Activated T-helper 9 cell treated with anti-CD3 and anti-CD28 coated beads, Interleukin-2, amount 50 U/mL, for 16 hours (primary cell): ENCODE measurements around the gene NPIPB2.
"Not testable (repeated sequence)": the region's sequence is repeated elsewhere in the genome, so short reads cannot be mapped to it uniquely, and the experiment has no call there.

Source experiments
- DNase-seq: peaks from one replicate; pipeline ENCODE4 v3.0.0-alpha.2; 2020; ENCODE audit warnings: low read depth

Gene NPIPB2

DNA sequence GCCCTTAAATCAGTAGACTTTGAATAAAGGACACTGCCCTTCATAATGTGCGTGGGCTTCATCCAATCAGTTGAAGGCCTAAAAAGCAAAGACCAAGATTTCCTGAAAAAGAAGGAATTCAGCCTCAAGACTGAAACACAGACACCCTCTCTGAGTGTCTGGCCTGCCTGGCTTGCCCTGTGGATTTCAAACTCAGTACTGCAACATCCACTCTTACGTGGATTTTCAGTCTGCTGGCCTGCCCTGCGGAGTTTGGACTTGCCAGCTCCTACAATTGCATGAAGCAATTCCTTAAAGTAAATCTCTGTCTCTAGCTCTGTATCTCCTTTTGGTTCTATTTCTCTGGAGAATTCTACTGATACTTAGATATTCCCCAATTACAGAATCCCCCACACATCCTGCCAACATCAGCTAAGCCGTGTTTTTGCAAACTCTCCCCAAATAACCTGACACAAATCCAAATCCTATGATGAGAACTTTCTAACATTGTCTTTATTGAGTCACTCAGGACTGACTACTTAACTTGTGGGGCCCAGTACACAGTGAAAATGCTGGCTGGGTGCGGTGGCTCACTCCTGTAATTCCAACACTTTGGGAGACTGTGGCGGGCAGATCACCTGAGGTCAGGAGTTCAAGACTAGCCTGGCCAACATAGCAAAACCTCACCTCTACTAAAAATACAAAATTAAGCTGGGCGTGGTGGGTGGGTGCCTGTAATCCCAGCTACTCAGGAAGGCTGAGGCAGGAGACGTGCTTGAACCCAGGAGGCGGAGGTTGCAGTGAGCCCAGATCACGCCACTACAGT, 15.9 kb upstream of the NPIPB2 start:
- no peak for DNase-seq

GRCh38 chr16:11956558-11956957, 14.7 kb upstream of the NPIPB2 start:
- no peak for DNase-seq

DNA sequence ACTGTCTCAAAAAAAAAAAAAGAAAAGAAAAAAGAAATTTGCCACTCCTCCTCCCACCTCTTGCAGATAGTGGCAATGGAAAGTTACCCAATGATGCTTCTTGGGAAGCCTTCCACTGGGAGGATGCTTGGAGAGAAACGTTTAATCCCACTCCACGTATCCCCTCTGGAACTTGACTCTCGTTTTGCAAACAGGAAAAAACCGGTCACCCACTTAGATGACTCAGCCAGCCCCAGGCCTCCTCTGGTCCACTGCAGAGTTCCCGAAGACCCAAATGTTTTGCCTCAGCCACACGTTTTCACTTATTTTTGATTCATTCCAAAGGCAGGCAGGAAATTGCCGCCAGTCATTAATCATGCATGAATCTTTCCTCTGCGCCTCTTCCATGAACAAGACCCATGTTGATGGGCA, 13.9 kb upstream of the NPIPB2 start:
- DNase-seq = no peak

- DNase-seq = not testable (repeated sequence)
Observed at GRCh38 chr16:11953576-11953975, 11.7 kb upstream of the NPIPB2 start.

- no peak for DNase-seq
Observed at GRCh38 chr16:11950388-11950787, 8.5 kb upstream of the NPIPB2 start.

DNA sequence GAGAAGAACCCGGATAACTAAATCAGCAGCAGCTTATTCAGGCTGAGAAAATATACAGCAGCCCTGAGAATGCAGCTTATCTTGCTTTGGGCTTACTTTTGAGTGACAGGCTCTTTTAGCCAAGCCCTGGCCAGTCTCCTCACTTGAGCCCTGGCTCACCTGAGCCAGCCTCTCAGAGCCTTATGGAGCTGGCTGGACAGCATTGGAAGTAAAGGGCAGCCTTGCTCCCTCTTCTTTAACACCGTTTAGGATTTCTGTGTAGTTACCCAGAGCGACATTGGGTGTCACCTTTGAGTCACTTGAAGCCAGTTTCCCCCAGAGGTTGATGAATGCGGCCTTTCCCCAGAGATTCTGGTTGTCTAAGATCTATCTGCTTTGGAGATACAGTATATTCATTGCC, 7.7 kb upstream of the NPIPB2 start:
- DNase-seq = no peak

DNA sequence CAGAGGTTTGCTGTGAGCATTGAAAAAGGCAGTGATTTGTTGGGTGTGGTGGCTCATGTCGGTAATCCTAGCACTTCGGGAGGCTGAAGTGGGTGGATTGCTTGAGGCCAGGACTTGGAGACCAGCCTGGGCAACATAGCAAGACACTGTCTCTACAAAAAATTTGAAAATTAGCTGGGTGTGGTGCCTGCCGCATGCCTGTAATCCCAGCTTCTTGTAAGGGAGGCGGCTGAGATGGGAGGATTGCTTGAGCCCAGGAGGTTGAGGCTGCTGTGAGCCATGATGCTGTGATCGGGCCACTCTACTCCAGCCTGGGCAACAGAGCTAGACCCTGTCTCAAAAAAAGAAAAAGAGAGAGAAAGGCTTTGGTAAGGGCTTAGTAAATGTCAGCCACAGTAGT, 7.0 kb upstream of the NPIPB2 start:
- no peak for DNase-seq

DNA sequence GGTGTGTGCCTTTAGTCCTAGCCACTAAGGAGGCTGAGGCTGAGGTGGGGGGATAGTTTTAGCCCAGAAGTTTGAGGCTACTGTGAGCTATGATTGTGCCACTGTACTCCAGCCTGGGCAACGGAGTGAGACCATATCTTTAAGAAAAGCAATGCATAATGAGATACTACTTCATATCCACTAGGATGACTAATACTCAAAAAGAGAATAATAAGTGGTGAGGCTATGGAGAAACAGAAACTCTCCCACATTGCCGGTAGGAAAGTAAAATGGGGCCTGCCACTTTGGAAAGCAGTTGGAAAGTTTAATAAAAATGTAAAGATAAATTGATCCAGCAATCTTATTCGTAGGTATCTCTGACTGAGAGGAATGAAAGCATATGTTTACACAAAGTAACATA, 4.6 kb upstream of the NPIPB2 start:
- DNase-seq = no peak

- not testable (repeated sequence) for DNase-seq
Observed at GRCh38 chr16:11927350-11927749, 14.5 kb downstream of the NPIPB2 start.

DNA sequence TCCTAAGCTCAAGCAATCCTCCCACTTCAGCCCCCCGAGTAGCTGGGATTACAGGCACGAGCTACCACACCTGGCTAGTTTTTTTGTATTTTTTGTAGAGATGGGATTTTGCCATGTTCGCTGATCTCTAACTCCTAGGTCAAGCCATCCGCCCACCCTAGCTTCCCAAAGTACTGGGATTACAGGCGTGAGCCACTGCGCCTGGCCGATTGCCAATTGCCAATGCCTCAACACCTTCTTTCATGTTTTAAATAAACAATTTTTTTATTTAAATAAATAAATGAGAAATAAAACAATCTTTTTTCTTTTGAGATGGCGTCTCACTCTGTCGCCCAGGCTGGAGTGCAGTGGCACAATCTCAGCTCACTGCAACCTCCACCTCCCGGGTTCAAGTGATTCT, 17.8 kb downstream of the NPIPB2 start:
- DNase-seq = not testable (repeated sequence)

GRCh38 chr16:11916524-11917285, 25.1 kb downstream of the NPIPB2 start:
- no peak for DNase-seq

GRCh38 chr16:11915644-11916523, 26.0 kb downstream of the NPIPB2 start, which contains the start of gene GSPT1:
TSS of gene GSPT1 (minus strand) at chr16:11915956. CDS start at chr16:11915720, 236 bp downstream.
- peak; percentile 99 for DNase-seq

DNA sequence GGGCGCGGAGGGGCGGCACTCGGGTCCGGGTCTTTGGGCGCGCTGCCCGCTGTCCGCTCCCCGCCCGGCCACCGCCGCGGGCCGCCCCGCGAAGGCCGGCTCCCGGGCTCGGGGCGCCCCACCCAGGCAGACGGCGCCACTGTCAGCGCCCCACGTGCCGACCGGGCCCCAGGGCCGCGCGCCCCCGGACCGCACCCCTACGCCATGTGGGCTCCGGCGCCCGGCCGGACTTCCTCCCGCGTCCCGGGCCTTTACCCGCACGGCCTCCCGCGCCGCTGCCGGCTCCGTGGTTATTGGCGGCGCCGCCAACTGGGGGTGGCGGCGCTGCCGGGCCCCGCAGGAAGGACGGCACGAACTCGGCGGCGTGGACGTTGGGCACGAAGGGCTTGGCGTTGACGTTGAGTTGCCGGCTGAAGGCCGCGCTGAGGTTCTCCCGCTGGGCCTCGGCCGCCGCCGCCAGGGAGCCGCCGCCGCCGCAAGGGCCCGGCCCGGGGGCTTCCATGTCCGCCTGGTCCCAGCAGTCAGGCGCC, 26.7 kb downstream of the NPIPB2 start:
- DNase-seq = peak; percentile 31

GRCh38 chr16:11914210-11915113, 27.4 kb downstream of the NPIPB2 start:
- DNase-seq = peak; percentile 6

DNA sequence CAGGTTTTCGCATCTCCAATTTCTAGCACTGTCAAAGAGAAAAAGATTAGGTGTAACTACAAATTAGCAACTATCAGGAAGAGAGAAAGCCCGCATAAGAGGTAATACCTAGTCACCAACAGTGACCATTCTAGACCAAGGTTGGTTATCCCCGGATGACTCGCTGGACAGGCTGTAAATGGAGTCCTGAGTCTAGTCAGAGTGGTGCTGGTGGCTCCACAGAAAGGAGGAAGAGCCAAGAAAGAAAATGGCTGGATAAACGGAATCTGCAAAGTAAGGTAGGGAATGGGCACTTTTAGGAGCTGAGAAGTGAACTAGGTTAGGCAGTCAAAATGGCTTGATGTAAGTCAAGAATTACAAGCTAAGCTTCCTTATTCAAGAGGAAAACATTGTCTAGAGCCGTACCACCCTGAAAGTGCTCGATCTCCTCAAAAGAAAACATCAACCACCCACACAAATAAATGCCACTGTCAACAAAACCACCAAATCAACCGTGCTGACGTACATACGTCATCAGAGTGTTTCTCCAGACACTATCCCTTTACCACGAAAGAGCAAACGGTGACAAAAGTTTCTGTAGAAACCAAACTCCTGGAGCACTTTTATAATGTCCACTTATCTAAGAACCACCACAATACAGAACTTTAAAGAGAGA, 28.3 kb downstream of the NPIPB2 start:
- DNase-seq = no peak

DNA sequence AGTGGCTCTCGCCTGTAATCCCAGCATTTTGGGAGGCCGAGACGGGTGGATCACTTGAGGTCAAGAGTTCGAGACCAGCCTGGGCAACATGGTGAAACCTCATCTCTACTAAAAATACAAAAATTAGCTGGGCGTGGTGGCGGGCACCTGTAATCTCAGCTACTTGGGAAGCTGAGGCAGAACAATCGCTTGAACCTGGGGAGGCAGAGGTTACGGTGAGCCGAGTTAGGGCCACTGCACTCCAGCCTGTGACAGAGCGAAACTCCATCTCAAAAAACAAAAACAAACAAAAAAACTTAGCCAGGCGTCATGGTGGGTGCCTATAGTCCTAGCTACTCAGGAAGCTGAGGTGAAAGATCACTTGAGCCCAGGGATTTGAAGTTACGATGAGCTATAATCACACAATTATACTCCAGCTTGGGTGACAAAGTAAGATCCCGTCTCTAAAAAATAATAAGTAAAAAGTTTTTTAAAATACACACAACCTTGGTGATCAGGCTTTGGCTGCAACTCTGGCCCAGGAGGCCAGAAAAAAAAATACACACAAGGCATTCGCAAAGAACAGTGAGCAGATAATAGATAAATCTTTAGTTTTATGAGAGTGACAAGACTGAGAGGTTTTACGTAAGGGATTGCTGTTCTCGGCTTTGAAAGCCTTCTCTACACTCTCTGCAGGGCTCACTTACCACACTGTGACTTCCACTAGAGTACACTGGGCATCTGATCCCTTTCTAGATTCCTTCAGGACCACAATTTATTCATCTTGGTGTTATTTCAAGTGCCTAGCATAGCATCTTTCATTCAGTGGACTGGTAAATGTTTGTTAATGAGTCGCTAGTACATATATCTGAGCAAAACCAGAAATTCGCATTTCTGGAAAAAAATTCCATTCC, 31.9 kb downstream of the NPIPB2 start:
- DNase-seq = no peak

DNA sequence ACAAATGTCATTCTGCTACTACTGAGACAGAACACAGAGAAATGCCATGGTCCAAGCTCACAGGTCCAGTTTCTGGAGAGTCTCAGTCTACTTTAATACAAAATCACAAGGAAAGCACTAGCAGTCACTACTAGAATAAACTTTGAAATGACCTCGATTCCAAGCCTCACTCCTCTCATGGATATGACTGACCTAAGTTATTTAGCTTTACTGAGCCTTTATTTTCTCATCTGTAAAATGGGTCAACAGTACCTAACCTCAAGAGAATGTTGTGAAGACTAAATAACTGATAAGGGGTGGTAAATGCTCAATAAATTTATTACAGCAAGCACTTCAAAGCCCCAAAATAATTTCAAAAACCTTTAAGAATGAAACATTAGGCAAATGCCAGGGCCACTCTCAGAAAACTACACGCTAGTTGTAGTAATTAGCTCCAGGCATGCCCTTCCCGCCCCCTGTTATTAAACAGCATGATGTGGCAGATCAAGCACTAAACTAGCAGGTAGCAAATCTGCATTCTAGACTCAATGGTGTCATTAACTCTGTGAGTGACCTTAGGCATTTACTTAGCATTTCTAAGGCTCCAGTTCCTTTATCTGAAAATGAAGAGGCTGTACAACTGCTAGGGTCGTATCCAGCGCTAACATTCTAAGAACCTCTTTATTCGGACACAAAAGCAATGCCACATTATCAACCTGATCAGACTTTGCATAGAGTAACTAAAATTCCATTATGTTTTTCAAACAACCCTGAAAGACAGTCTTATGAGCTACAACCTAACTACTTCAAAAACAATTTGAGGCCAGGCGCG, 34.5 kb downstream of the NPIPB2 start:
- no peak for DNase-seq

DNA sequence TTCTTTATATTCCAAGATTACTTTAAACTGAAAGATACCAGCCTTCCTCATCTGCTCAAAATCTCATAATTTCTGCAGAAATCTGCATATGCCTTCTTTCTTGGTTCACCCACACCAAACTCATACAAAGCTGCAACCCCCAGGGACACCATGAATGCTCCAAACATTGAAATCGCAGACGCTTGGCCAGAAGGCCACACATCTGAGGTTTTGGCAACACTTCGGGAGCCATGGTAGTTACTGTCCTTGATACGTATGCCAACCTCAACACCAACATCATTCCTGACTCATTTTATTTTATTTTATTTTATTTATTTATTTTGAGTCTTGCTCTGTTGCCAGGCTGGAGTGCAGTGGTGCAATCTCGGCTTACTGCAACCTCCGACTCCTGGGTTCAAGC, 37.9 kb downstream of the NPIPB2 start:
- no peak for DNase-seq

GRCh38 chr16:11901091-11901490, 40.8 kb downstream of the NPIPB2 start:
- no peak for DNase-seq
